Caki2 (cell line): Measurements from ENCODE around the gene PCBP2. TPM values are rescaled to one million over a fixed set of nuclear protein-coding genes. Genes with fewer than 3 reads are reported as not detected.
"Not testable (repeated sequence)": the region's sequence is repeated elsewhere in the genome, so short reads cannot be mapped to it uniquely, and the experiment has no call there.

Source experiments
- DNase-seq: peaks from one replicate; pipeline ENCODE4 v3.0.0-alpha.2; 2015; ENCODE audit warnings: low read depth
- in situ Hi-C: cut with HindIII; loops from 2 replicates; pipeline ENCODE4 v1.10.0; 2016; ENCODE audit warnings: low sequenced_read_pairs, low pct_unique_long_range_greater_than_20kb, mixed read lengths
- total RNA-seq: library from RNA; depleted of rRNA; stranded (reverse); fragments of >200 nt; shearing (Covaris generic); gene quantifications from 2 replicates; pipeline ENCODE4 v1.2.3, GENCODE V29; 2014; ENCODE audit warnings: low replicate concordance

PCBP2 gene
- total RNA-seq, 1 experiment from 2014 or later: 201 TPM

DNA sequence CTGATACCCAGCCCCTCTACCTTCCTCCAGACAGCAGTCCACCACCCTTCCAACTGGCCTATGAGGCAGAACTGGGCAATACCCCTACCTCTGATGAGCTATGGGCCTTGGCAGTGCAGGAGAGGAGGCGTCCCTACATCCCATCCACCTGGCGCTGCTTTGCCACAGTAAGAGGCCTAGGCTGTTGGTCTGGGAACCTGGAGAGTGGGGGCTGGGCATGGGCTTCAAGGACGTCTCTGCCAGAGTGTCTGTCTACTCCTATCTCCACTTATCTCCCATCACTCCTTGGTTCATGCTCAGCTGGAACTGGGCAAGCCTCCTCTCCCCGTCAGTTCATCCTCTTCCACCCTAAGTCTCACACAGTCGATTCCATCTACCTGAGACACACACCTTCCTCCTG lies 21.8 kb upstream of the PCBP2 start:
- in situ Hi-C loops: no loop called here
- DNase-seq: no peak

DNA sequence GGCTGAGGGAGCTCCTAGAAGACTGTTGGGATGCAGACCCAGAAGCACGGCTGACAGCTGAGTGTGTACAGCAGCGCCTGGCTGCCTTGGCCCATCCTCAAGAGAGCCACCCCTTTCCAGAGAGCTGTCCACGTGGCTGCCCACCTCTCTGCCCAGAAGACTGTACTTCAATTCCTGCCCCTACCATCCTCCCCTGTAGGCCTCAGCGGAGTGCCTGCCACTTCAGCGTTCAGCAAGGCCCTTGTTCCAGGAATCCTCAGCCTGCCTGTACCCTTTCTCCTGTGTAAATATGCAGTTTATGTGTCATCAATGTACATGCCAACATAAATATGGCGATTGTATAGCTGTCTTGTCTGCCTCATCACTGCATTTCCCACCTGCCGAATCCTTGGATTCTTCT lies 20.7 kb upstream of the PCBP2 start:
- in situ Hi-C loops: no loop called here
- no peak for DNase-seq

DNA sequence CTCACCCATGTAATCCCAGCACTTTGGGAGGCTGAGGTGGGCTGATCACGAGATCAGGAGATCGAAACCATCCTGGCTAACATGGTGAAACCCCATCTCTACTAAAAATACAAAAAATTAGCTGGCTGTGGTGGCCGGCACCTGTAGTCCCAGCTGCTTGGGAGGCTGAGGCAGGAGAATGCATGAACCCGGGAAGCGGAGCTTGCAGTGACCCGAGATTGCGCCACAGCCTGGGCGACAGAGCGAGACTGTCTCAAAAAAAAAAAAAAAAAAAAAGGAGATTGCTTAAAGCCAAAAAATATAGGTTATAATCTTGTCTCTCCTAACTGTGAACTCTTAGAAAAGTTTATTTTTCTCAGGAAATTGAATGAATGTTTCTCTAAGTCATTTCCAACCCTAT lies 16.6 kb upstream of the PCBP2 start:
- in situ Hi-C loops, DNase-seq: not testable (repeated sequence)

DNA sequence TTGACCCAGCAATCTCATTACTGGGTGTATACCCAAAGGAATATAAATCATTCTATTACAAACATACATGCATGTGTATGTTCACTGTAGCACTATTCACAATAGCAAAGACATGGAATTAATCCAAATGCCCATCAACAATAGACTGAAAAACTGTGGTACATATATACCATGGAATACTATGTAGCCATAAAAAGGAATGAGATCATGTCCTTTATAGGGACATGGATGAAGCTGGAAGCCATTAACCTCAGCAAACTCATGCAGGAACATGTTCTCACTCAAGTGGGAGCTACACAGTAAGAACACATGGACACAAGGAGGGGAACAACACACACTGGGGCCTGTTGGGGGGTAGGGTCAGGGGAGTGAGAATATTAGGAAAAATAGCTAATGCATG lies 12.3 kb upstream of the PCBP2 start:
- in situ Hi-C loops, DNase-seq: not testable (repeated sequence)

DNA sequence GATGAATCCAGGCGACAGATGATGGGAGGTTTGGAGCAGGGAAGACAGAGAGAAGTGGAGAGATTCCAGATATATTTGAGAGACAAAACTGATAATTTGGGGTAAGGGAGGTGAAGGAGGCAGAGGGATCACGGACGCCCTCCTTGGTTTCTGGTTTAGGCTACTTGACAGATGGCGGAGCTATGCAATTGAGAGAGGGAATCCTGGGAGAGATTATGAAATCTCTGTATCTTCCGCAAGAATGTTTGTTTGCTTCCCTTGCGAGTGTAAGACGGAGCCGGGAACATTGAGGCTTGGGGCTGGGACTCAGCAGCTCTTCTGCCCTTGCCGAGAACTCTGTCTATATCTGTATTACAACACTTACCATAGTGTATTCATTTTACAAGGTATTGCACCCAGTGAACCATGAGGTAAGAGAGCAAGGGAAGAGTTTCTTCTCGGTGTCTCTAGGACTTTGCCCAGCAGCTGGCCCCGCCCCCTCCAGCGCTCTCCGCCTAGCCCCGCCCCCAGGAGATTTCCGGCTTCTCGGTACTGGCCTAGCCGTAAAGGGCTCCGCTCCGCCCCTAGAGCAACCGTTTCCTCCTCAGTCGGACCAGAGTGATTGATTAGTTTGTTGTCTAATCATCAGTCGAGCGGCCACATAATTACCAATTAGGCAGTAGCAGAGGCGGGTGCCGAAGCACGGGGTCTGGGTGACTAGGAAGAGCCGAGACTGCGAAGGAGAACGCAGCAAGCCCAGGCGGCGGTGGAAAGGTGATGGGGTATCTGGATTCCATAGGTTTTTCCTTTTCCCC lies 10.7 kb upstream of the PCBP2 start, which contains the start of gene PRR13:
Gene PRR13, plus strand, starts transcription at position 695 of the 794 bp plus-strand sequence. CDS start 981 bp downstream, outside the sequence.
- peak; percentile 99 for DNase-seq
- in situ Hi-C loops: no loop called here

DNA sequence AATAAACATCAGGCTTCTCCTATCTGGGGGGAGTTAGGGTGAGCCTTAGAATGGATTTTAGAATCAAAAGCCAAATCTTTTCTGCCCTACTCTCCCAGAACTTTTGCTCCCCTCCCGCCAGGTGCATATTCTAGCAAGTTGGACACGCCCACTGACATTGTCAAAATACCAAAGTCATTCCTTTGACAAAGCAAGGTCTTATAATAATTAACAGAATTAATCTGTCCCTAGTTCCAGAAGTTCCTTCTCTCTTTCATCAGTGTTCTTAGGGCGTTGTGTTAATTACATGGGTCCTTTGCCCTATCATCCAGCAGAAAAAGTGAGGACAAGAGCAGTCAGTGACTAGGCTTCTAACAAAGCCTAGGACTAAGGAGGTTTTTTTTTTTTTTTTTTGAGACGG lies 7.9 kb upstream of the PCBP2 start:
- DNase-seq: peak; percentile 46
- in situ Hi-C loops: no loop called here

DNA sequence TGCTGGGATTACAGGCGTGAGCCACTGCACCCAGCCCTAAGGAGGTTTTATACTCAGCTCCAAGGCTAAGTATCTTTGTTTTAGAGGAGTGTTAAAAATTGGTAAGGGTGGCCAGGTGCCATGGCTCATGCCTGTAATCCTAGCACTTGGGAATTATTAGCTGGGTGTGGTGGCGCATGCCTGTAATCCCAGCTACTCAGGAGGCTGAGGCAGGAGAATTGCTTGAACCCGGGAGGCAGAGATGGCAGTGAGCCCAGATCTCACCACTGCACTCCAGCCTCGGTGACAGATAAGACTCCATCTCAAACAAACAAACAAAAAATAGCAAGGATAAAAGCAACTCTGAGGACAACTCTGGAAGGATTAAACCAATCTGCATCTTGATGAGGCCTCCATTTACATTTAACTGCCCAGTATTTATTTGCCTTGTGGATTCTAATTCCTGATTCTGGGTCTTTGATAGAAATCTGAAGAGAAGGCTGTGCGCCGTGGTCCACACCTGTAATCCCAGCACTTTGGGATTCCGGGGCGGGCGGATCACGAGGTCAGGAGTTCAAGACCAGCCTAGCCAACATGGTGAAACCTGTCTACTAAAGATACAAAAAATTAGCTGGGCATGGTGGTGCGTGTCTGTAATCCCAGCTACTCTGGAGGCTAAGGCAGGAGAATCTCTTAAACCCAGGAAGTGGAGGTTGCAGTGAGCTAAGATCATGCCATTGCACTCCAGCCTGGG lies 7.1 kb upstream of the PCBP2 start:
- in situ Hi-C loops, DNase-seq: not testable (repeated sequence)

DNA sequence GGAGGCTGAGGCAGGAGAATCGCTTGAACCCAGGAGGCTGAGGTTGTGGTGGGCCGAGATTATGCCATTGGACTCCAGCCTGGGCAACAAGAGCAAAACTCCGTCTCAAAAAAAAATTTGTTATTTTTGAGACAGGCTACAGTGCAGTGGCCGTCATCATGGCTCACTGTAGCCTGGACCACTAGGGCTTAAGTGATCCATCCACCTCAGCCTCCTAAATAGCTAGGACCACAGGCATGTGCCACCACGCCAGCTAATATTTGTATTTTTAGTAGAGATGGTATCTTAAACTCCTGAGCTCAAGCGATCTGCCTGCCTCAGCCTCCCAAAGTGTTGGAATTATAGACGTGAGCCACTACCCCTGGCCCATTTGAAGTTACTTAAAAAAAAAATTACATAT lies 966 bp upstream of the PCBP2 start:
- no peak for DNase-seq
- in situ Hi-C loops: no loop called here

DNA sequence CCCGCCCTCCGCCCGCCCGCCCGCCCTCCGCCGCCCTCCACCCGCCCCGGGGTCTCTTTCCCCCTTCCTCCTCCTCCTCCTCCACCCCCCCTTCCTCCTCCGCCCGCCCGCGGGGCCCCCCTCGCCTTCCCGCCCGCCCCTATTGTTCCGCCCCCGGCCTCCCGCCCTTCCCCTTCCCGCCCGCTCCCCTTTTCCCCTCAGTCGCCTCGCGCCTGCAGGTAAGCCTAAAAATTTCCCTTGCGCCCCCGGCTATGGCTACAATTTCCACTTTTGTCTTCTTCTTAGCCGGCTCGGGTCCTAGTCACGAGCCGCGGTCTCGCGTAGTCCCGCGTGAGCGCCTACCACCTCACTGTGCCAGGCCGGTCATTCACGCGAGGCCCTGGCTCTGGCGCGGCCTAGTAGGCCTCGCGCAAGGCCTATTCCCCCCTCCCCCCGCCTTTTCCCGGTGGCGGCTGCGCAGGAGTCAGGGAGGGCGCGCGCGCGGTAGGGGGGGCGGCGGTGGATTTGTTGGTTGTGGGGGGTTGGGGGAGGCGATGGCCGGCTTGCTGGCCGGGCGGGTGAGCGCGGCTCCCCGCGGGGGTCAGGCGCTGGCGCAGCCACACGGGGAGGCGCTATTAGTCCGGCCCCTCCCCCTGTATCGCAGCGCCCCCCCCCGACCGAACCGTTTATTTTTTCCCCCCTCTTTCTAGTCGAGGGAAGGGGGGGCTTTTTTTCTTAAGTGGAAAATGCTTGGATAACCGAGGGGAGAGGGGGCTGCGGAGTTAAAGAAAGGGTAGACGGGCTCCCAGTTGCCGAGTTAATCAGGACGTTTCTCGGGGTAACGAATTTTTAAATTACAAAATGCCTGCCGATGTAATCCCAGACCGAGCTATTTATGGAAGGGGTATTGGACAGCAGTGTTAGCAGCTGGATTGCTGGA lies 516 bp downstream of the PCBP2 start:
- in situ Hi-C loops: no loop called here
- peak; percentile 89 for DNase-seq

DNA sequence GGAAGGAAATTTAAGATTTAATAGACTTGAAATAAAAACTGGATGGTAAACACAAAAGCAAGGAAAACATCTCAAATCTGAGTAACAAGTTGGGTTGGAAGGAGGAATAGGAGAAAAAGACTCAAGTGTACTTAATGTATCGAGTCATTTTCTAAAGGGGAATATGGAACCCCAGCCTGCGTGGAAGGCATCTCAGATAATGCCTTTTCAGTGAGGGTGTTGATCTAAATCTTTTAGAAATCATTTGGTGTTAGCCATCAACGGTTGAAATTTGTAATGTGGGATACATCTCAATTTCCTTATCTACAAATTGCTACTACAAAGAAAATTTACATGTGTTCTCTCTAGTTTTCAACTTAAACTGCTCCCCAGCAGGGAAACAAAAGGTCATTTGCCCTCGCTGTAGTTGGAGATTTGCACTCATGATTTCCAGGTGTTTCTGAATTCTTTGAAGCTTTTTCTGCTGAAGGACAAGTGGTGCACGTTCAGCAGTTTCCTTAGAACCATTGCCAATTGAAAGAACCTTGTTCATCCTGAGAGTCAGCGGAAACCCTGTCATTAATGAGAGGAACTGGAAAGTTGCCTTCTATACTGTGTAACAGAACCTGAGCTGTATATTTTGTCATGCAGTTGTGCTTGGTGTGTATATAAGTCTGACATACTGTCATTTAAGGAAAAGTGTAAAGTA lies 2.2 kb downstream of the PCBP2 start:
- in situ Hi-C loops: no loop called here
- no peak for DNase-seq

DNA sequence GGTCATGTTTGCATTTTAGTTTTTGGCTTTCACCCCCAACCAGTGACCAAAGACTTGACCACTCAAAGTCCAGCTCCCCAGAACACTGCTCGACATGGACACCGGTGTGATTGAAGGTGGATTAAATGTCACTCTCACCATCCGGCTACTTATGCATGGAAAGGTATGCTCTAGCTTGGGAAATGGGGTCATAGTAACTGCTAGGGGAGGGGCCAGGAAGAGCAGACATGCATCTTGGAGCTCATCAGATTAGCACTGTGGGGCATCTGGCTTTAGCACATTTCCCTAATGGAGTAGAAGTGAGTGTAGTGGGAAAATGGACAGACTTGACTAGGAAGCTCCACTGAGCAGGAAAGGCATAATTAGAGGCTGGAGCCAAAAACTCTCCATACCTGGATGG lies 2.8 kb downstream of the PCBP2 start:
- no peak for DNase-seq
- in situ Hi-C loops: no loop called here

DNA sequence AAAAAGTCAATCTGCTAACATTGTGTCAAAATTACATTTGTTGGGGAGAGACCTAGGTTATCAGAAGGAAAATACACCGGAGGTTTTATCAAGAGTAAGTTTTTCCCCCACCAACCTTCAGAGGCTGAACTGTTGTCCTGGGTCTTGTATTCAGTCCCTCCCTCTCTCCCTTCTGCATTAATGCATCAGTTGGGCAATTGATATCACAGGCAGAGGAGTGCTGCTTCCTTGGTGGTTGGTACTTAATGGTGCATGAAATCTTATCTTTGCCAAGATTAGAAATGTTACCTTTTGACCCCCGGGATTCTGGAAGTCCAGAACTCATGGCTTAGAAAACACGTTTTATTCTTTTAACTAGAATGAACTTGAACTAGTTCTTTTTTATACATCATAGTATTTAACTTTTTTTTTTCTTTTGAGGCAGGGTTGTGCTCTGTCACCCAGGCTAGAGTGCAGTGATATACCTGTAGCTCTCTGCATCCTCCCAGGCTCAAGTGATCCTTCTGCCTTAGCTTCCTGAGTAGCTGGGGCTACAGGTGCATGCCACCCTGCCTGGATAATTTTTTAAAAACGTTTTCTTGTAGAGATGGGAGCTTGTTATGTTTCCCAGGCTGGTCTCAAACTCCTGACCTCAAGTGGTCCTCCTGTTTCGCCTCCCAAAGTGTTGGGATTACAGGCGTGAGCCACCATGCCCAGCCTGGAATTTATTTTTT lies 4.9 kb downstream of the PCBP2 start:
- DNase-seq: peak; percentile 42
- in situ Hi-C loops: no loop called here

DNA sequence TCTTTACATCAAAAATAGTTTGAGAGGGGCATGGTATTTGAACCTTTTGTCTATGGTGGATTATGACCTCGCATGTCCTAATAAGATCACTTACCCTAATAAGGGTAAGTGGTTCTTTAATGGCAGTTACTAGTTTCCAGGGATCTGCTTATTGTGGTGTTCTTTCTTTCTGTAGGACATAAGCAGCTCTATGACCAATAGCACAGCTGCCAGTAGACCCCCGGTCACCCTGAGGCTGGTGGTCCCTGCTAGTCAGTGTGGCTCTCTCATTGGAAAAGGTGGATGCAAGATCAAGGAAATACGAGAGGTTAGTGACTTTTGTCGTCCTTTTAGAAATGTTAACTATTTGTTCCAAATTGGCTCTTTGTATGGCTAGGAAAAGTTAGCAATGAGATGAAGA lies 7.2 kb downstream of the PCBP2 start:
- in situ Hi-C loops: no loop called here
- no peak for DNase-seq

DNA sequence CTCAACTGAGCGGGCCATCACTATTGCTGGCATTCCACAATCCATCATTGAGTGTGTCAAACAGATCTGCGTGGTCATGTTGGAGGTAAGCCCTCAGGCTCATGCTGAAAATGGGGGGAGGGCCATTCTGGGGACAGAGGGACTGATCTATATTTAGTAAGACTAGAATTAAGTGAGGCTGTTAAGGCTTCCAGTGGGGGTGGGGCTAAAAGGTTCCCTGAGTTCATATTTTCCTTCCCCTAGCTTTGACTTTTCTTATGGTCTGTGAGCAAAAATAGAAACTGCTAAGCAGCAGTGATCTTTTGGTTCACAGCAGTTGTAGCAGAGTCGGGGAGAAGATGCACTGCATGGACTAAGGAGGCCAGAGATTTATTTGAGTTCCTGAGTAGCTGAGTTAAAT lies 9.2 kb downstream of the PCBP2 start:
- in situ Hi-C loops: no loop called here
- no peak for DNase-seq

DNA sequence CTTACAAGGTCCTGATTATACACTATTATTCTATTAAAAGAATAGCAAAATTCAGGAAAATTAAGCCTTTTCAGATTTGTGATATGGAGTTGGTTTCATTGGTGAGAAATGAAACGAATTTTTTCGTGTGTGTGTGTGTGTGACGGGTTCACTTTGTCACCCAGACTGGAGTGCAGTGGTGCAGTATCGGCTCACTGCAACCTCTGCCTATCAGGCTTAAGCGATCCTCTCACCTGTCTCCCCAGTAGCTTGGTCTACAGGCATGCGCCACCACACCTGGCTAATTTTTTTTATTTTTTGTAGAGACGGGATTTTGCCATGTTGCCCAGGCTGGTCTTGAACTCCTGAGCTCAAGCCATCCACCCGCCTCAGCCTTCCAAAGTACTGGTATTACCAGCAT lies 9.7 kb downstream of the PCBP2 start:
- no peak for DNase-seq
- in situ Hi-C loops: no loop called here

DNA sequence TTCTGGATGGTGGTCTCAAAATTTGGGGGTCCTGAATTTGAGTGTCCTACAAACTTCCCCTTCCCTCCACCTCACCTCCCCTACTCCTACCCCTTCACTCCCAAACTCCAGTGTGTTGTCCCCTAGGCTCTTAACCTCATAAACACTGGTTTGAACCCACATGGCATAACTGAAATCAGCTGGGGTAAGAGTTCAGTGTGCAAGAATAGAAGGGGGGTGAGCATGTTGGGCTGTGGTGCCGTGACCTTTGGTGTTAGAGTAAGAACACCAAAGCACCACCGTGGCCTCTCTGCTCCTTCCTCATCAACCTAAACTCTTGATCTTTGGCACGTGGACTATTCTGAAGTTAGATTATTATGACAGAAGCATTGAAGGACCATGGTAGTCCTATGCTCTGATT lies 11.0 kb downstream of the PCBP2 start:
- in situ Hi-C loops: no loop called here

DNA sequence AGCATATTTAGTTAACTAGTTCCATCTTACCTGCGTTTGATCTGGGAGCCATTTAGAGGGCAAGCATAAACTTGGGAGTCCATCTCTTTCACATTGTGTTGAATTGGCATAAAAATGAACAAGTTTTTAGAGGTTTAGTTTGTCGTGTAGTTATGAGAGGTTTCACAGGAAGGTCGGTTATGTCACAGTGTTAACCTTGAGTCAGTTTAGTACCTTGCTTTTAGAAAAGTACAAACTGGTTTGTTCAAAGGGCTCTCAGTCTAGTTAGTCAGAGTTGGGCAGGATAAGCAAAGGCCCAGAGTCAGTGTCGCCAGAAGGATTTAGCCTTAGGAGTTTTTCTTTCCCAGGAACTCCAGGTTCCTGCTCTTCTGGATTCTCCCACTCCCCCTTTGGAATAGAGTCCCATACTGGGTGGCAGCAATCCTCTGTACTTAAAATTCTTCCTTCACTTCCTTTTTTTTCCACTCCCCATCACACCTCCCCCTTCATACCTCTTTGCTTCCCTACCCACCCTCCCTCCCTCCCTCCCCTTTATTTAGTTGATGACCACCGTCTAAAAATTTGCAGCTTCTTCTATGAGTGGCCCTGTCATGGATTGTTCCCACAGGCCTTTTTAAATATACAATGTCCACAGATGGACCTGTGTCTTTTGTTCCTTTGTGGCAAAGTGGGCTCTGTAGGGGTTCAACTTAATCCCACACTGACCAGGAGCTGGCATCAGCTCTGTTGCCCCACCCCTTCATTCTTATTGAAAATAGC lies 12.1 kb downstream of the PCBP2 start:
- DNase-seq: no peak
- in situ Hi-C loops: no loop called here

More for the DNA sequence above, 11.0 kb downstream of the PCBP2 start:
- DNase-seq: no peak
